ENCODE measurements around the gene KSR1. TPM values are rescaled to one million over a fixed set of nuclear protein-coding genes. Genes with fewer than 3 reads are reported as not detected.
"Not testable (repeated sequence)": the region's sequence is repeated elsewhere in the genome, so short reads cannot be mapped to it uniquely, and the experiment has no call there.

Gene KSR1
- total RNA-seq, 1 donor from 2014 or later, result 18.1 TPM

- not testable (repeated sequence) for DNase-seq (ENCODE audit: low read depth in 2 of 2)
Measured at GRCh38 chr17:27426471-27426870, 29.8 kb upstream of the KSR1 start.

- not testable (repeated sequence) for DNase-seq (ENCODE audit: low read depth in 2 of 2)
Measured at GRCh38 chr17:27427166-27427862, 28.9 kb upstream of the KSR1 start.

GRCh38 chr17:27428781-27429505, 27.3 kb upstream of the KSR1 start:
- no peak for DNase-seq (ENCODE audit: low read depth in 2 of 2)

GRCh38 chr17:27429666-27430382, 26.4 kb upstream of the KSR1 start:
- DNase-seq (ENCODE audit: low read depth in 2 of 2), result no peak

- no peak for DNase-seq (ENCODE audit: low read depth in 2 of 2)
Measured at GRCh38 chr17:27430383-27430840, 25.8 kb upstream of the KSR1 start.

- peak; percentile 67 to 76 for DNase-seq (ENCODE audit: low read depth in 2 of 2)
Measured at GRCh38 chr17:27430882-27431491, 25.3 kb upstream of the KSR1 start.

- no peak for DNase-seq (ENCODE audit: low read depth in 2 of 2)
Measured at GRCh38 chr17:27433521-27433920, 22.7 kb upstream of the KSR1 start.

- DNase-seq (ENCODE audit: low read depth in 2 of 2), result not testable (repeated sequence)
Measured at GRCh38 chr17:27435431-27436070, 20.7 kb upstream of the KSR1 start.

- DNase-seq (ENCODE audit: low read depth in 2 of 2), result no peak
Measured at GRCh38 chr17:27438348-27438998, 17.8 kb upstream of the KSR1 start.

- DNase-seq (ENCODE audit: low read depth in 2 of 2), result no peak
Measured at GRCh38 chr17:27439342-27439741, 16.9 kb upstream of the KSR1 start.

GRCh38 chr17:27442702-27443101, 13.5 kb upstream of the KSR1 start:
- no peak for DNase-seq (ENCODE audit: low read depth in 2 of 2)

GRCh38 chr17:27443491-27443890, 12.8 kb upstream of the KSR1 start:
- no peak for DNase-seq (ENCODE audit: low read depth in 2 of 2)

- DNase-seq (ENCODE audit: low read depth in 2 of 2), result no peak
Measured at GRCh38 chr17:27445971-27446370, 10.3 kb upstream of the KSR1 start.

GRCh38 chr17:27446569-27447301, 9.5 kb upstream of the KSR1 start:
- peak; percentile 88 to 91 for DNase-seq (ENCODE audit: low read depth in 2 of 2)

- not testable (repeated sequence) for DNase-seq (ENCODE audit: low read depth in 2 of 2)
Measured at GRCh38 chr17:27448534-27448933, 7.7 kb upstream of the KSR1 start.

GRCh38 chr17:27449541-27449940, 6.7 kb upstream of the KSR1 start:
- no peak for DNase-seq (ENCODE audit: low read depth in 2 of 2)

- no peak for DNase-seq (ENCODE audit: low read depth in 2 of 2)
Measured at GRCh38 chr17:27449988-27450387, 6.3 kb upstream of the KSR1 start.

- no peak for DNase-seq (ENCODE audit: low read depth in 2 of 2)
Measured at GRCh38 chr17:27450416-27450815, 5.8 kb upstream of the KSR1 start.

GRCh38 chr17:27451906-27452305, 4.3 kb upstream of the KSR1 start:
- no peak for DNase-seq (ENCODE audit: low read depth in 2 of 2)

- DNase-seq (ENCODE audit: low read depth in 2 of 2), result no peak
Measured at GRCh38 chr17:27452828-27453227, 3.4 kb upstream of the KSR1 start.

Measured in lung microvascular endothelial cell (primary cell).